ENCODE measurements around the gene PTPRD.

Gene PTPRD

GRCh38 chr9:9753266-9753665 is 859.5 kb downstream of the PTPRD start:
- Histone ChIP-seq H3K79me2 (ENCODE audit: insufficient read depth, low read length) (no peaks in the 10 kb centered on the region), H3K36me3 (ENCODE audit: low read length) (no peaks in the 10 kb centered on the region), H3F3A (ENCODE audit: insufficient read depth) (no peaks in the 10 kb centered on the region), H3K9me2 (replicated peaks; ENCODE audit: insufficient read depth, low read length) (no peaks in the 10 kb centered on the region), H3K9ac (ENCODE audit: low read length) (no peak overlapping the region), H4K20me1 (ENCODE audit: low read depth, low read length) (no peaks in the 10 kb centered on the region), H3K4me3 (ENCODE audit: insufficient read depth, low read length, poor library complexity, severe bottlenecking) (no peak overlapping the region), H3K4me2 (ENCODE audit: low read depth, low read length, poor library complexity, severe bottlenecking) (no peak overlapping the region), H2AFZ (ENCODE audit: low read depth, low read length, severe bottlenecking) (no peak overlapping the region), H3K27ac (ENCODE audit: low read depth, low read length) (no peak overlapping the region), H3K27me3 (ENCODE audit: low read length) (no peaks in the 10 kb centered on the region), H3K9me3 (ENCODE audit: insufficient read depth, low read length) (no peaks in the 10 kb centered on the region)
- no peak for TF ChIP-seq CTCF (IDR thresholded peaks at IDR 0.05; ENCODE audit: insufficient read depth, low read length, poor library complexity, severe bottlenecking)
- TF ChIP-seq EZH2phosphoT487 (conservative IDR thresholded peaks at IDR 0.05; ENCODE audit: low read length), result no peak

DNA sequence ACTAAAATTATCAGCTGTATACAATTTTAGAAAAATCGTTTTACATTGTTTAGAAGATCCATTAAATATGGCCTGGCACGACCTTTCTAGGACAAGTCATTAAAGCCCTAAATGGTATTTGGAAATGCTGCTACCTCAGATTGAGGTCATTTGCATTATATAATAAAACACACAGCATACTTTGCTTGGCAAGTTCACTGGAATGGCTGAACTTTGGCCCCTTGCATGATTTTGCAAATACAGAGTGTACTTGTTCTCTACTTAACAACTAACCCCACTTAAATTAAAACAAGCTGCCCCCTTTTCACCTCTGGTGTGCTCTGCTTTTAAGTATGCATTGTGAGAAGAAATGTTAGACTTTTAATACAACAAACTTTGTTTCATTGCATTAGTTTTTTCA is 860.1 kb downstream of the PTPRD start:
- Histone ChIP-seq H3K79me2 (ENCODE audit: insufficient read depth, low read length) (no peaks in the 10 kb centered on the region), H3K27ac (ENCODE audit: low read depth, low read length) (no peak overlapping the region), H2AFZ (ENCODE audit: low read depth, low read length, severe bottlenecking) (no peak overlapping the region), H4K20me1 (ENCODE audit: low read depth, low read length) (no peaks in the 10 kb centered on the region), H3K9ac (ENCODE audit: low read length) (no peak overlapping the region), H3K4me3 (ENCODE audit: insufficient read depth, low read length, poor library complexity, severe bottlenecking) (no peak overlapping the region), H3K9me2 (replicated peaks; ENCODE audit: insufficient read depth, low read length) (no peaks in the 10 kb centered on the region), H3K27me3 (ENCODE audit: low read length) (no peaks in the 10 kb centered on the region), H3F3A (ENCODE audit: insufficient read depth) (no peaks in the 10 kb centered on the region), H3K9me3 (ENCODE audit: insufficient read depth, low read length) (no peaks in the 10 kb centered on the region), H3K4me2 (ENCODE audit: low read depth, low read length, poor library complexity, severe bottlenecking) (no peak overlapping the region), H3K36me3 (ENCODE audit: low read length) (no peaks in the 10 kb centered on the region)
- TF ChIP-seq EZH2phosphoT487 (conservative IDR thresholded peaks at IDR 0.05; ENCODE audit: low read length) (no peak), CTCF (IDR thresholded peaks at IDR 0.05; ENCODE audit: insufficient read depth, low read length, poor library complexity, severe bottlenecking) (no peak)

GRCh38 chr9:9751996-9752395 is 860.8 kb downstream of the PTPRD start:
- no peak overlapping the region for H2AFZ ChIP-seq (ENCODE audit: low read depth, low read length, severe bottlenecking)
- H3K9ac ChIP-seq (ENCODE audit: low read length), result no peak overlapping the region
- H3K36me3 ChIP-seq (ENCODE audit: low read length), result no peaks in the 10 kb centered on the region
- H3K9me3 ChIP-seq (ENCODE audit: insufficient read depth, low read length), result no peaks in the 10 kb centered on the region
- no peak for TF ChIP-seq CTCF (IDR thresholded peaks at IDR 0.05; ENCODE audit: insufficient read depth, low read length, poor library complexity, severe bottlenecking)
- TF ChIP-seq EZH2phosphoT487 (conservative IDR thresholded peaks at IDR 0.05; ENCODE audit: low read length), result no peak
- no peaks in the 10 kb centered on the region for H3K27me3 ChIP-seq (ENCODE audit: low read length)
- H3K4me2 ChIP-seq (ENCODE audit: low read depth, low read length, poor library complexity, severe bottlenecking), result no peak overlapping the region
- H3K4me3 ChIP-seq (ENCODE audit: insufficient read depth, low read length, poor library complexity, severe bottlenecking), result no peak overlapping the region
- H3K9me2 ChIP-seq (replicated peaks; ENCODE audit: insufficient read depth, low read length), result no peaks in the 10 kb centered on the region
- H3K27ac ChIP-seq (ENCODE audit: low read depth, low read length), result no peak overlapping the region
- H4K20me1 ChIP-seq (ENCODE audit: low read depth, low read length), result no peaks in the 10 kb centered on the region
- H3K79me2 ChIP-seq (ENCODE audit: insufficient read depth, low read length), result no peaks in the 10 kb centered on the region
- no peaks in the 10 kb centered on the region for H3F3A ChIP-seq (ENCODE audit: insufficient read depth)

GRCh38 chr9:9750719-9751118 is 862.1 kb downstream of the PTPRD start:
- no peak overlapping the region for H3K27ac ChIP-seq (ENCODE audit: low read depth, low read length)
- H3K4me3 ChIP-seq (ENCODE audit: insufficient read depth, low read length, poor library complexity, severe bottlenecking), result no peak overlapping the region
- H2AFZ ChIP-seq (ENCODE audit: low read depth, low read length, severe bottlenecking), result no peak overlapping the region
- no peaks in the 10 kb centered on the region for H3K9me3 ChIP-seq (ENCODE audit: insufficient read depth, low read length)
- TF ChIP-seq EZH2phosphoT487 (conservative IDR thresholded peaks at IDR 0.05; ENCODE audit: low read length) (no peak), CTCF (IDR thresholded peaks at IDR 0.05; ENCODE audit: insufficient read depth, low read length, poor library complexity, severe bottlenecking) (no peak)
- H3K4me2 ChIP-seq (ENCODE audit: low read depth, low read length, poor library complexity, severe bottlenecking), result no peak overlapping the region
- H3K27me3 ChIP-seq (ENCODE audit: low read length), result no peaks in the 10 kb centered on the region
- no peaks in the 10 kb centered on the region for H3K79me2 ChIP-seq (ENCODE audit: insufficient read depth, low read length)
- H3K36me3 ChIP-seq (ENCODE audit: low read length), result no peaks in the 10 kb centered on the region
- H3K9me2 ChIP-seq (replicated peaks; ENCODE audit: insufficient read depth, low read length), result no peaks in the 10 kb centered on the region
- no peaks in the 10 kb centered on the region for H4K20me1 ChIP-seq (ENCODE audit: low read depth, low read length)
- H3K9ac ChIP-seq (ENCODE audit: low read length), result no peak overlapping the region
- H3F3A ChIP-seq (ENCODE audit: insufficient read depth), result no peaks in the 10 kb centered on the region
